Stimulated activated CD4-positive, alpha-beta T cell treated with anti-CD3 and anti-CD28 coated beads, Interleukin-12 subunit alpha, Interleukin-12 subunit beta, amount 100 ng/mL, for 4 hours (primary cell): ENCODE results near the gene SMAGP.
"Not testable (repeated sequence)": the region's sequence is repeated elsewhere in the genome, so short reads cannot be mapped to it uniquely, and the experiment has no call there.

Experiments used
- DNase-seq: peaks from one replicate; pipeline ENCODE4 v3.0.0-alpha.2; 2020

The SMAGP gene

DNA sequence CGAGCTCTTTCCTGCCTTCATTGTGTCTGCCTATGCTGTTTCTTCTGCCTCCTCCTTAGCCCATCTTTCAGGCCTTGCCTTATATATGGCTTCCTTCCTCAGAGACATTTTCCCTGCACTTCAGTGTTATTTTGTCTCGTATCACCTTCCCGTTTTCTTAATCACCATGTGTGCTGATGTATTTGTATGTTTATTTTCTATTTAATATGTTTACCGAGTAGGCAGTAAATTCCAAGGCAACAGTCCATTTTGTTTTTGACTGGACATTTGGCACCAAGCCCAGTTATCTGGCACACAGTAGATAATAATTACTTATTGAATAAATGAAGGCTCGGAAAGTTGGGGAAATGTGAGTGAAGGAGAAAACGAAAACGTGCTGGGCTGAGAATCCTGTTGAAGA lies 47.8 kb downstream of the SMAGP start:
- no peak for DNase-seq

DNA sequence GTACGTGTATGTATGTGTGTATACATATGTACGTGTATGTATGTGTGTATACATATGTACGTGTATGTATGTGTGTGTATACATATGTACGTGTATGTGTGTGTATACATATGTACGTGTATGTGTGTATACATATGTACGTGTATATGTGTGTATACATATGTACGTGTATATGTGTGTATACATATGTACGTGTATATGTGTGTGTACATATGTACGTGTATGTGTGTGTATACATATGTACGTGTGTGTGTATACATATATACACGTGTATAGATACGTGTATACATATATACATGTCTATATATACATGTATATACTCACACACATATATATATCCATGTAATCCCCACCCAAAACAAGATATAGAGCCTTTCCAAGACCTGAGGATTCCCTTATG lies 50.4 kb downstream of the SMAGP start:
- DNase-seq: not testable (repeated sequence)

DNA sequence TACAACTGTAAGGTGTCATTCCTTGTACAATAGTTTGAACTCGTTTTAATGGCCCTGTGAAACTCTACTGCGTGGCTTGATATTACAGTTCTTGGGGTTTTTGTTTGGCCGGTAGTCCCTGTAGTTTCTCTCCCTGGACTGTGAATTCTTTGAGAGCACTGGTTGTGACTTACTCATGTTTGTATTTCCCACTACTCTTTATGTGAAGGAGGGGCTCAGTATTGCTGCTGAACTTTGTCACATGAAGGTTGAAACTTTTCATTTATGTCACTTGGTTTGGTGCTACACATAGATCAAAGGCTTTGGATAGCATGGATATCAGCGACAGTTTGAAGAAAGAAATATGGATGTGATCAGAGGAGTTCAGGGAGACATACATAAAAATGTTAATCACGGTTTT lies 50.9 kb downstream of the SMAGP start:
- DNase-seq: no peak

DNA sequence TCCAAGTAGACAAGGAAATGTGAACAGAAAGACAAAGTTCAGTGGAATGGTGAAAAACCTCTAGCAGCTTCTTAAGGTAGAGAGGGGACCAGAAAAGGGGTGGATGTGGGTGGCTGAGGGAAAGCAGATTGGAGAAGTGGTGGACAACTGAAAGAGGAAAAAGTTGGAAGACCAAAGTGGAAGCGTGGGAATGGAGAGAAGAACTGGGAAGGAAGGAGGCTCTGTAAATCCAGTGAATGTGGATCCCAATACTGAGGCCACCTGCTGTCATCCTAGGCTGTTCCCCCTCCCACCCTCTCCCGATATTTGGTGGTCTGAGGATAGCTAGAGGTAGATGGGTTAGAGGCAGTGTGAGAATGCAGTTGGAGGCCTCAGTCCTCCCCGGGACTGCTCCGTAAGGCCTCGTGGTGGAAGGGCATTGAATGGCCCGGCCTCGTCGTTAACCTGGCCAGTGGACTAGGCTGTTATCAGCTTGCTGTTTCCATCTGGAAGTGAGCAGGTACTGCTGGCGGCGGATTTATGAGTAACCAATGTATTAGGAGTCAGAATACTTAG lies 51.5 kb downstream of the SMAGP start:
- no peak for DNase-seq

DNA sequence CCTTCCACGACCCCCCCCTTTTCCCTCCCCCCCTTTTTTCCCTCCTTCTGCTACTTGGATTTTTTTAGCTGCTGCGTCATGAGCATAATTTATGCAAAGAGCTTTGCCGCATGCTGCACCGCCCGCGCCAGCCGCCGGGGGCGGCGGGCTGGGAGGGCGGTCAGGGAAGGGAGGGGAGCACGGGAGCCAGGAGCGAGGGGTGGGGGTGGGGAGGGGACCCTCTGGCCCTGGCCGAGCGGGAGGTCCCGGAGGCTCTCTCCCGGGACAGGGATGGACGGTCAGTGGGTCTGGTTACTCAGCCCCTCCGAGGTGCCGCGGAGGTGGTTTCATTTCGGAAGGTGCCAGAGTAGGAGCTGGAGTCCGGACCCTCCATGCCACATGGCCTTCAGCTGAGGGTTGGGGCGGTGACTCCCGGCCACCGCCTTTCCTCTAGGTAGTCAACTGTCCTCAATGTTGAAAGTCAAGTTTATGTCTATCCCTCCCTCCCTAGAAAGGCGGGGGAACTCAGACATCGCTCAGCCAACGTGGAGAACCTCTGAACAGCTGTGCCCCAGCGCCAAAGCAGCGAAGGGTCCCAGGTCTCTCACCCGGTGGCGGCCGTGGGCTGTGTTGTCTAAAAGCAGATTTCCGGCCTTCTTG lies 52.1 kb downstream of the SMAGP start, which contains the start of gene POU6F1:
POU6F1 (minus strand) TSS at position 95 of the 639 bp plus-strand sequence. CDS start 11,226 bp downstream, outside the sequence.
- peak; percentile 63 for DNase-seq

DNA sequence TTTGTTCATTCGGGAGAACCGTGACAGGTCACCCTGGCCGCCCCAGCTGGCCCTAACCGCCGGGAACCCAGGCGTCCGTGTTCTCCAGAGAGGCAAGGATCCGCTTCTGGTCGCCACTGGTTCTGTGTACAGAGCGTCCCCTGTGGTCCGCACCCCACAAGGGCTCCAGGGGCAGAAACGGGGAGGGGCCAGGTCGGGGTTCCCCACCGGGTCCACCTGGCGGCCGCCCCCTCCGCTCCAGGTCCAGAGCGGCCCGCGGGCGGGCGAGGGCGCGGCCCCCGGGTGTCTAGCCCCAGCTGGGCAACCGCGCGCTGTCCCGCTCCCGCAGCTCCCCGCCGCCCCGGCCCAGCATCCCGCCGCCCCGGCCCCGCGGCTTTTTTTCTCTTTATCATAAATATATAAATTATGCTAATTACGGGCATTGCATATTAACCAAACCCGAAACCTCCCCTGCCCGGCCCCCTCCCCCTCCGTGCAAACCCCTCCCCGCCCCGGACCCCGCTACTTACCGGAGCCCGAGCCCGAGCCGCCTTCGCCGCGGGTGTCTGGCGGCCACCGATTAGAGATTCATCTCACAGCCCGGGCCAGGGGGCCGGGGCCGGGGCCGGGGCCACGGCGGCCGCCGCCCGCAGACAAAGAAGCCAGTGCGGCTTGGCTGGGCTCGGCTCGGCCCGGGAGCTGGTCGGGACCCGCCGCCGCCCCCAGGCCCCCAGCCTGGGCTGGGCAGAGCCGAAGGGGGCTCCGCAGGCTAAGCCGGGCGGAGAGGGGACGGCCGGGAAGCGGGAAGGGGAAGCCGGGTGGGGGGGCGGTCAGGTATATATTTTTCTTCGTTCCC lies 52.9 kb downstream of the SMAGP start:
- peak; percentile 47 for DNase-seq

DNA sequence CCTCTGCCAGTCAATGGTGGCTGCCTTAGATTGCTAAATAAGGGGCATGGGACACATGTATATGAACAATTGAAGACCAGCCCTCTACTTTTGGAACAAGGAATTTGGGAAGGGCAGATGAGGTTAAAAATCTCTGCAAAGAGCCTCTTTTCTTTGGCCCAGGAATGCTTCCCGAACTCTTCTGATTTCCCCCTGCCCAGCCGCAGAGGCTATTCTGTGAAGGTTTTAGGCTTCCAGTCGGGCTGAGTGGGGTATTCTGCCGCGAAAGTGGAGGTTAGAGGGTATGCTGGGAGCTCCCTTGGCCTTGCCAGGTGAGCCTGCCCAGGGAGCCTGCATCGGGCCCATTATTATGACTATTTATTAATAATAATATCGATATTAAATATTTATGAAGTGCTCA lies 53.6 kb downstream of the SMAGP start:
- DNase-seq: no peak

DNA sequence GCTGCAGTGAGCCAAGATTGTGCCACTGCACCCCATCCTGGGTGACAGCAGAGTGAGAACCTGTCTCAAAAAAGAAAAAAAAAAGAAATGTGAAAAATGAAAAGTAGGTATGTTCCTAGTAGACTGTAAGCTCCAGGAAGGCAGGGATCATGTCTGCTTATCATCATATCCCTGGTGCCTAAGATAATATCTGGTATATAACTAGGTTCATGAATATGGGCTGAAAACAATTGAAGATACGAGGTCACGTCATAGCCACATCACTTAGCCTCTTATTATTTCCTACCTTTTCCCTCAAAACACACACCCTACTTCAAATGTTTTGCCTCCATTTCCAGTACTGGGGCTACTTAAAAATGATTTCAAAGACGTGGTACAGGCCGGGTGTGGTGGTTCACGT lies 55.3 kb downstream of the SMAGP start:
- DNase-seq: no peak

DNA sequence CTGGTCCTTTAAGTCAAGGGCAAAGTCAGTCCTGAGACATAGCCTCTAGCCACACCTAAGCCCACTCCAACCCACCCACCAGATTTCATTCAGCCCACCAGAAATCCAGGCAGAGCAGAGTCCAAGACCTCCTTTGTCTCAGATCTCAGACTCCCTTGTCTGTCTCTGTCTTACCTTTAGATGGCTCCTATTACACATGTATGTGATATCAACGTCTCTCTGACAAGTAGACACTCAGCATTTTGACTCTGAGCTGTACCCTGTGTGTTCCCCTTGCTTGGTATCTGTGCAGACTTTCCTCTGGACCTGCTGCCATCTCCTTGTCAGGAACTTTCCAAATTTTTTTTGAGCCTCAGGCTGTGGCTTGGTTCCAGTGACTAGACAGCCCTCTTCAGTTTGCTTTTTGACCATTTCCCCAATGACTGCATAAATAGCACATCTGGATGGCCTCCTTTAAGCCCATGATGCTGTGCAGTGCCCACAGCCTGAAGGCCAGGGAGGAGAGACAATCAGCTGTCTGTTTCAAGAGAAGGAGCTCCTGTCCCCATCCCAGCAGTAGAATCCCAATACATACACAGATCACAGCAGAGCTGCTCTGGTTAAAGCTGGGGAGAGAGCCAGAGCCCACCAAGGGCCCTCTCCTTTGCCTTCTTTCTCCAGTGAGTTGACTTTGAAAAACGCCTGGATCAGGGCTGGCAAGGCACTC lies 59.4 kb downstream of the SMAGP start:
- no peak for DNase-seq

DNA sequence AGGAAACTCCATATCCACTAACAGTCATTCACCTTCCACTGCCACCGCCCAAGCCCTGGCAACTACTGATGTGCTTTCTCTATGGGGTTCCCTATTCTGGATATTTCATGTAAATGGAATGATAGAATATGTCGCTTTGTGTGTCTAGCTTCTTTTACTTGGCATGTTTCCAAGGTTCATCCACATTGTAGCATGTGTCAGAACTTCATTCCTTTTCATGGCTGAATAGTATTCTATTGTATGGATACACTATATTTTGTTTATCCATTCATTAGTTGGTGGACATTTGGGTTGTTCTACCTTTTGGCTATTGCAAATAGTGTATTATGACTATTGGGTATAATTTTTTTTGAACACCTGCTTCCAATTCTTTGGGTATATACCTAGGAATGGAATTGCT lies 61.0 kb downstream of the SMAGP start:
- DNase-seq: no peak

DNA sequence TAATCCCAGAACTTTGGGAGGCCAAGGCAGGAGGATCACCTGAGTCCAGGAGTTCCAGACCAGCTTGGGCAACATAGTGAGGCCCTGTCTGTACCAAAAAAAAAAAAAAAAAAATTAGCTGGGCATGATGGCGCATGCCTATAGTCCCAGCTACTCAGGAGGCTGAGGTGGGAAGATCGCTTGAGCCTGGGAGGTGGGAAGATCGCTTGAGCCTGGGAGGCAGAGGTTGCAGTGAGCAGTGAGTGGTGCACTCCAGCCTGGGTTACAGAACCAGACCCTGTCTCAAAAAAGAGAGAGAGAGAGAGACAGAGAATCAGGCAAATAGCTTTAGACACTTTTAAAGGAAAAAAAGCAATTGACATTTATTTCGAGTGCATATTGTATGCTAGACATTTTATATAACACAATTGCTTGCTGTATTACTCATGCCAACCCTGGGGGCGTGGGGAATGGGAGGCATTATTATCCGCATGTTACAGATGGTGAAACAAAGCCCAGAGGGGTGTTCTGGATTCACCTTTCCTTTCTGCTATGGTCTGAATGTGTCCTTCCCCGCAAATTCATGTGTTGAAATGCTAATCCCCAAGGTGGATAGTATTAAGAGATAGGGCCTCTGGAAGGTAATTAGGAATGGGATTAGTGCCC lies 62.1 kb downstream of the SMAGP start:
- no peak for DNase-seq

DNA sequence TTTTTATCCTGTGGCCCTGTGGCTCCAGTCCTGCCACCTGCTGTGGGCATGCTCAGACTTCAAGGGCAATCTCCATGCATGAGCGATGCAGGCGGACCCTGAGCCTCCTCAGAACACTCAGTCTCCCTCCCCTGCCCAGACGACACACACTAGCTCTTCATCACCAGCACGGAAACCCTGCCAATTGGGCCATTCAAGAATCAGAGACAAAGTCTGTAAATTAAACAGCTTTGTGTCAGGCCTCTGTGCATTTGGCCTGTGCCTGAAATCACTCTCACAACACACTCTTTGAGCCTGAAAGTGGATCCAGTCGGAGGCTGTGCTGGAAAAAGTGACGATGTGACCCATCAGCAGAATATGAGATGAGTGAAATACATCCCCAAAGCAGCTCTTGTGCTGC lies 64.9 kb downstream of the SMAGP start:
- no peak for DNase-seq

DNA sequence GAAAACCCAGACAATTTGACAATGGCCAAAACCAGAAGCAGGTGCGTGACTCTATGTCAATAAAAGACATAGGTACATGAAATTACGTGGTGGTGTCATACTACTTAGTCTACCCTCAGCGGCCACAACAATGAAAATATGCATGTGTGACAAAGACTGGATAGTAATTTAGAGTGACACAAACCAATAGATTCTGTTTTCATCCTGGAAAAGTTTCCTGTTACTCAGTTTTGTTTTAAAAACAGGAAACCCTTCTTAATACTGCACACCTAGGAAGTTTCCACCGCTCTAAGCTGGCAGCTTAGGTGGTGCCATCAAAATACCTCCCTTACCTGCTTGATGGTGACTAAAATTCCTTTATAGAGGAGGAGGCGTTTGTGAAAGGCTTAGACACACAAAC lies 67.5 kb downstream of the SMAGP start:
- DNase-seq: no peak

DNA sequence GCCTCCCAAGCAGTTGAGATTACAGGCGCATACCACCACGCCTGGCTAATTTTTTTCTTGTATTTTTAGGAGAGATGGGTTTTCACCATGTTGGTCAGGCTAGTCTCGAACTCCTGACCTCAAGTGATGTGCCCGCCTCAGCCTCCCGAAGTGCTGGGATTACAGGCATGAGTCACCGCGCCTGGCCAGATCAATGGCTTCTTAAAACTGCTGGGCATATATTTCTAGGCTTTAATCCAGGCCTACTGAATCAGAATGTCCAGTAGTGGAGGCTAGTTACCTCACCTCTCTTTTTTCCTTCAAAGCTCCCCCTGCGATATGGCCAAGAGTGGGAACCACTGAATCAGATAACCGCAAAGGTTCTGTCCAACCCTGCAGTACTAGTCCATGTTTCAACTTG lies 69.4 kb downstream of the SMAGP start:
- DNase-seq: no peak

DNA sequence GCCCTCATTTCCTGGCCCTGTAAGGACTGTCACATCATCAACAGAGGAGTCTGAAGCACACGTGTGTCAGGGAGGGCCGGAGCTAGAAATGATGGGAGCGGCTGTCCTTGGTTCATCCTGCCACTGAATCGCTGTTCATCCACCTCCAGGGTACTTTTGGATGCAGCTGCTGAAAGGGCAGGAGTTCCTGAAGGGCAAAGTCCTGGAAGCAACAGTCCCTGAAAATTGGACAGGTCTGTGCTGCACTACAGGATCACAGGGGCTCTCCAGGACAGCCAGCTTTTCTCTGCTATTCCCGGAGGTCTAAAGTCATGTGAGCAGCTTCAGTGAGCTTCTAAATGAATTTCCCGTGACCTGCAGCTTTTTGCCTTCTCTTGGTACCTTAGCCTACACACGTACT lies 70.1 kb downstream of the SMAGP start:
- DNase-seq: no peak

DNA sequence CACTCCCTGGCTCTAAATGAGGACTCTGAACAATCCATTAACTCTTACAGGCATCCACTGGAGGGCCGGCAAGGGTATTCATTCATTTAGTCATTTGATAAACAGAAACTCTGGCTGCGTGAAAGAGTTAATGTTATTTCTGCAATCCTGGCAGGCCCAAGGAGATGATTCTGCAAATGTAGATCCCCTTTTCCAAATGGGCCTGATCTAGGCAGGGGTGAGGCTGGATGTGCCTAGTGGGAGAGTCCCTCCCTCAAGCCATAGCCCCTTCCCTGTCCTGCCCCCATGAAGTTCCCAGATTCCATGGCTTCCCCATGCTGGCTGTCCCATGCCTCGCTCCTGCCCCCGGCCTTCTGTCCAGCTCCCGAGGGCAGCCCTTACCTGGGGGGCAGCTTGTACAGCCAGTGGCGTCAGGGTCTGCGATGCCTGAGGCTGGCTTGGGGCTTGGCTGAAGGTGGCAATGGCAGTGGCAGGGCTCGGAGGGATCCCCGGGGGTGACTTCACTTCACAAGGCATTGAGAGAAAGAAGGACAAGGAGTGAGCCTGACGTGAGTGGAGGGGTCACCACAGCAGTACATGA lies 70.8 kb downstream of the SMAGP start:
- no peak for DNase-seq

DNA sequence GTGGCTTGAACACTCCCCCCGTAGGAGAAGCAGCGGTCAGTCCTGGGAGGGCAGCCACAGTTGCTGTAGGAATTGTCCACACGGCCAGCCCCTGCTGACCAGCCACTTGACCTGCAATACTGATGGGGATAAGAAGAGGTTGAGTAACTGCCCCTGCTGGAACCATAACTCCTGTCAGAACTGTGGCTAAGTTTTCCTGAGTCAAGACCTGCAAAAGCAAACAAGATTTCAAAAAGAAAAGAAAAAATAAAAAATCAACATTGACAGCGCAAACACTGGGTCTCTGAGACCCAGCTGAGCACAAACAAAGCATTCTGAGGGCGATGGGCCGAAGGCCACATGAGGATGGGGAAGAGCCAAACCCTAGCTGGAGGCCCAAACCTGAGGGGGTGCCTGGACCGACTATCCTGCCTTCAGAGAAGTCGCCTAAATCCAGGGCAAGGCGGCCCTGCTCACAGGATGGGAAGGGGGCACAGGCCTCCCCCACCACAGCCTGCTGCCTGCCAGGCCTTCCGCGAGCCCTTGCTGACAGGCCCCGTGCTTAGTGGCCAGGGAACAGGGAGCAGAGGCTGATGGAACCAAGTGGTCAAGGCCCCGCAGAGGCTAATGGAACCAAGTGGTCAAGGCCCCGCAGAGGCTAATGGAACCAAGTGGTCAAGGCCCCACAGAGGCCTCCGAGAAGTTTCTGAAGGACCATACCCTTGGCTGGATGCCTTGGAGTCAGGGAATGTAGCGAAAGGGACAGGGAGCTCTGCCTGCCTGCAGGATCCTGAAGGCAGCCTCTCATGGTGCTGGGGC lies 71.4 kb downstream of the SMAGP start:
- no peak for DNase-seq

DNA sequence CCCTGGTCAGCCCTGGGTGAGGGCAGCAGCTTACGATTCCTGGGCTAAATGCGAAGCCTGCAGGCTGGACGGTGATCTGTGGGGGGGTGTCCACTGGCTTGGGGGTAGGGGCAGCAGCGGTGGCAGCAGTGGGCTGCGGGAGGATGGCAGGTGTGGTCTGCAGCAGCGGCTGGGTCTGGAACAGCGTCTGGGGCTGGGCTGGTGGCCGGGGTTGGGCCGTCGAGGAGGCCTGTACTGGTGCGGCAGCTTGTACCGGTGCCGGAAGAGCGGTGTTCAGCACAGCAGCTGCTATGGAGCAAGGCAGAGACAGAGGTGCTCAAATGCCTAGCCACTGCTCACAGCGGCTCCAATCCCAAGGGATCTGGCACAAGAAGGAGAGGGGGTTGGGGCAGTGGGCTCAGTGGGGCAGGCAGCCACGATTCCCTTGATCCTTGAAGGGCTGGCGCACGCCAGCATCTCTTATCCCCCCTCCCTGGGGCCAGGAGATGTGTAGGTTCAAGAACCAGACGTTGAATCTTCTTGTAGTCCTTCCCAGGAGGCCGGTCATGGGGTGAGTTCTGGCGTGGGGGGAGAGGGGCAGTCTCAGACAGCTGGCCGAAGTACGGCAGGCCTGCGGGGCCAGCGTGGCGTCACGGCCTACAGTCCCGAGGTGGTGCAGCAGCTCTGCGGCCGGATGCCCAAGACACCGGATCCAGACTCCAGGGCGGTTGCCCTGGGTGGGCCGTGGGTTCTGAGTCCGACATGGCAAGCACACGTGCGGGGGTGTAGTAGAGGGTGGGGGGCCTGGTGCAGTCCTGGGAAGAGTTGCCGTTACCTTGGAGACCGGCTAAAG lies 72.3 kb downstream of the SMAGP start:
- DNase-seq: no peak

DNA sequence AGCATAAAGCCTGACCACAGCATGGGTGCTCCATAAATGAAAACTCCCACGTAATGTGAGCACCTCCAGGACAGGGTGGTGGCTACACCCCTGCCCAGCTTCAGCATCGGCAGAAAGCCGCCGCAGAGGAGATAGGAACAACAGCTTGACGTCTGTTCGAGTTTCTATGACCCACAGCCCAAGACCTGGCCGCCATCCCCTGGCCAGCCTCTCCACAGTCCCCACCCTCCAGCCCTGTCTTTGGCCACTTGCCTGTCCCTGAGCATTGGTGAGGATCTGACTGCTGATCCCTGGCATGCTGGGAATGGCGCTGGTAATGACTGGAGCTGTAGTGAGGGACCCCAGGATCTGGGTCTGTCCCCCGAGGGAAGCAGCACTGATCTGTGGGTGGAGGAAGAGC lies 73.7 kb downstream of the SMAGP start:
- no peak for DNase-seq

DNA sequence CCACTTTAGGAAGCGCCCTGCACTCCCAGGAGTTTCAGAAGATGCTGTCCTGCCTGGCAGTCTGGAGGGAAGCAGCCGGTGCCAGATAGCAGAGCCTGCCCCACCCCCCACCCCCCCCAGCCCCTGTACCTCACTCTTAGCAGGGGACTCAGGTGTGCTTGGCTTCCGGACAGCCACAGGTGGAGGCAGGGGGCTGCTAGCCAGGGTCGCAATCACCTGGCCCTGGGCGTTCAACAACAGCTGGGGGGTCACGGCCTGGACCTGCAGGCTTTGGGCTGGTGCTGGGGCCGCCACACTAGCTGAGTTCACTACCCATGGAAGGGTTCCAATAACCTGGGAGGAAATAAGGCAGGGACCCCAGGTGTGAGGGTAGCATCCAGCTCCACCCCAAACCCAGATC lies 74.4 kb downstream of the SMAGP start:
- no peak for DNase-seq
